PC-9 (cell line): ENCODE measurements around the gene NEDD8. TPM values are rescaled to one million over a fixed set of nuclear protein-coding genes. Genes with fewer than 3 reads are reported as not detected.
A peak's percentile ranks its signal among the peaks of the same experiment; 100 is the strongest.
"Not testable (repeated sequence)": the region's sequence is repeated elsewhere in the genome, so short reads cannot be mapped to it uniquely, and the experiment has no call there.

Experiments used
- BruUV-seq: library from RNA; stranded (reverse); fragments of 400-500 nt; replicated peaks from 2 replicates; lab custom pipeline; 2021; lab: Mats Ljungman, UMichigan
- CTCF ChIA-PET: fragments of 300-600 bp; sonication (Branson Sonifier 250); formaldehyde crosslinking; loops from one replicate; lab custom pipeline; 2022; ENCODE audit warnings: antibody characterized with exemption; lab: Charles Lee
- POLR2A ChIA-PET: fragments of 300-600 bp; sonication (Branson Sonifier 250); formaldehyde crosslinking; loops from one replicate; lab custom pipeline; 2022; ENCODE audit warnings: antibody characterized with exemption; ENCODE audit not compliant: unreplicated experiment; lab: Charles Lee
- DNase-seq, 2 experiments: peaks; one replicate each; pipeline versions ENCODE4 v3.0.0 to v3.0.0-alpha.2; 2015 to 2022; ENCODE audit warnings: mixed read lengths in 1 of 2
- H2AFZ ChIP-seq: fragments of 200-600 bp; sonication (generic); 2 replicates; pipeline ENCODE4 v1.8.1; 2017; ENCODE audit warnings: antibody characterized with exemption
- H3F3A ChIP-seq: fragments of 200-600 bp; sonication (generic); 2 replicates; pipeline ENCODE4 v1.8.1; 2017; ENCODE audit warnings: antibody characterized with exemption, mild to moderate bottlenecking, low read depth; ENCODE audit not compliant: insufficient read depth
- H3K27ac ChIP-seq: fragments of 200-600 bp; sonication (generic); 2 replicates; pipeline ENCODE4 v1.6.1; 2016; ENCODE audit warnings: mixed run types
- H3K27me3 ChIP-seq: fragments of 200-600 bp; sonication (generic); 2 replicates; pipeline ENCODE4 v1.6.1; 2016; ENCODE audit warnings: low read depth, mixed run types; ENCODE audit not compliant: insufficient read depth
- H3K36me3 ChIP-seq: fragments of 200-600 bp; sonication (generic); 2 replicates; pipeline ENCODE4 v1.6.1; 2016; ENCODE audit warnings: low read depth, mixed run types
- H3K4me1 ChIP-seq: fragments of 200-600 bp; sonication (generic); replicated peaks from 2 replicates; pipeline ENCODE4 v1.6.1; 2016; ENCODE audit warnings: mixed run types; ENCODE audit not compliant: insufficient read depth
- H3K4me2 ChIP-seq: fragments of 200-600 bp; sonication (generic); 2 replicates; pipeline ENCODE4 v1.6.1; 2017; ENCODE audit warnings: mixed run types
- H3K4me3 ChIP-seq: fragments of 200-600 bp; sonication (generic); 2 replicates; pipeline ENCODE4 v1.6.1; 2016; ENCODE audit warnings: mixed run types
- H3K79me2 ChIP-seq: fragments of 200-600 bp; sonication (generic); 2 replicates; pipeline ENCODE4 v1.6.1; 2017; ENCODE audit warnings: low read depth, mixed run types
- H3K9me2 ChIP-seq: fragments of 200-600 bp; sonication (generic); 2 replicates; pipeline ENCODE4 v1.8.1; 2017; ENCODE audit warnings: mild to moderate bottlenecking; ENCODE audit not compliant: insufficient read depth
- H3K9me3 ChIP-seq: fragments of 200-600 bp; sonication (generic); 2 replicates; pipeline ENCODE4 v1.8.1; 2016; ENCODE audit warnings: low read depth; ENCODE audit not compliant: insufficient read depth
- H4K20me1 ChIP-seq: fragments of 200-600 bp; sonication (generic); 2 replicates; pipeline ENCODE4 v1.8.1; 2017; ENCODE audit not compliant: insufficient read depth
- CTCF ChIP-seq: fragments of 200-600 bp; sonication (generic); conservative IDR thresholded peaks from 2 replicates; pipeline ENCODE4 v1.6.1; 2017; ENCODE audit warnings: mixed run types, antibody characterized with exemption, mild to moderate bottlenecking, moderate library complexity
- EZH2 ChIP-seq: fragments of 200-600 bp; sonication (generic); IDR thresholded peaks from 2 replicates; pipeline ENCODE4 v1.8.0; 2017; ENCODE audit warnings: antibody characterized with exemption, low read depth
- intact Hi-C: fragments of 100-400 bp; cut with micrococcal nuclease; formaldehyde crosslinking; loops from one replicate; pipeline ENCODE4 v1.10.0; 2022; ENCODE audit not compliant: unreplicated experiment
- total RNA-seq: library from RNA; stranded (reverse); gene quantifications from 2 replicates; pipeline ENCODE4 v1.2.3, GENCODE V29; 2021

The NEDD8 gene
- total RNA-seq, 1 experiment from 2014 or later = 179 TPM

GRCh38 chr14:24219080-24219479, 13.1 kb downstream of the NEDD8 start:
- H3K79me2 ChIP-seq = 0 out of 2 replicates have a peak, but pooled peaks cover 3% of the 10 kb centered on the region
- CTCF ChIA-PET = interaction anchor here (0.7 kb wide), 1 partner anchor 80 kb away, joined by 10 read pairs; no protein-coding TSS in a partner anchor
- intact Hi-C loops = no loop called here

GRCh38 chr14:24216876-24217275, 15.3 kb downstream of the NEDD8 start:
- H3K27ac ChIP-seq, H2AFZ ChIP-seq, CTCF ChIA-PET, H3K36me3 ChIP-seq, H3K9me3 ChIP-seq, intact Hi-C loops, H3K4me3 ChIP-seq, DNase-seq, H3K9me2 ChIP-seq, H3K4me2 ChIP-seq, POLR2A ChIA-PET, H4K20me1 ChIP-seq, BruUV-seq, H3K27me3 ChIP-seq, H3K79me2 ChIP-seq, H3K4me1 ChIP-seq: not testable (repeated sequence)
- peaks cover 14% of the 10 kb centered on the region; the same call in 1 of the 2 replicates for H3F3A ChIP-seq

More at GRCh38 chr14:24219080-24219479, 13.1 kb downstream of the NEDD8 start:
- Histone ChIP-seq H2AFZ (no peak overlapping the region), H3K4me3 (no peak overlapping the region), H4K20me1 (no peaks in the 10 kb centered on the region; the same call in 1 of the 2 replicates), H3K27ac (no peak overlapping the region), H3K27me3 (no peaks in the 10 kb centered on the region), H3F3A (peaks cover 1% of the 10 kb centered on the region; the same call in 1 of the 2 replicates), H3K4me2 (no peak overlapping the region), H3K9me2 (no peaks in the 10 kb centered on the region), H3K36me3 (no peaks in the 10 kb centered on the region), H3K9me3 (no peaks in the 10 kb centered on the region), H3K4me1 (0 out of 2 replicates have a peak, but pooled peaks cover 4% of the 10 kb centered on the region)
- TF ChIP-seq EZH2 (no peak), CTCF (no peak)
- no peak for DNase-seq
- POLR2A ChIA-PET = no interaction called here
- no TSS peak for BruUV-seq

GRCh38 chr14:24216345-24216699, 15.8 kb downstream of the NEDD8 start:
- Histone ChIP-seq H3K4me3 (peak overlapping the region; percentile 73; the same call in 1 of the 2 replicates), H3K4me2 (peak overlapping the region; percentile 80), H2AFZ (no peak overlapping the region), H4K20me1 (no peaks in the 10 kb centered on the region; the same call in 1 of the 2 replicates), H3K36me3 (no peaks in the 10 kb centered on the region), H3K27ac (no peak overlapping the region), H3K4me1 (peaks cover 10% of the 10 kb centered on the region; the same call in 1 of the 2 replicates), H3K9me3 (no peaks in the 10 kb centered on the region), H3K9me2 (no peaks in the 10 kb centered on the region), H3K27me3 (no peaks in the 10 kb centered on the region), H3K79me2 (peaks cover 15% of the 10 kb centered on the region), H3F3A (peaks cover 14% of the 10 kb centered on the region; the same call in 1 of the 2 replicates)
- TF ChIP-seq CTCF = no peak
- TF ChIP-seq EZH2 = no peak
- CTCF ChIA-PET = interaction anchor here (0.8 kb wide), 1 partner anchor 81 kb away, joined by 3 read pairs; no protein-coding TSS in a partner anchor
- POLR2A ChIA-PET = interaction anchor here (0.7 kb wide), 1 partner anchor 84 kb away, joined by 3 read pairs; the partner anchor contains the start of genes DHRS1 and NOP9
- DNase-seq = no peak
- BruUV-seq = no TSS peak
- intact Hi-C loops = no loop called here
